WTC11 (cell line): ENCODE data around the gene ANO1. TPM values are rescaled to one million over a fixed set of nuclear protein-coding genes. Genes with fewer than 3 reads are reported as not detected.

Experiments used
- ATAC-seq: fragments of 200-7000 bp; cut with Tn5 transposase; 2 replicates; pipeline ENCODE4 v1.10.0; 2021; ENCODE audit warnings: mild to moderate bottlenecking, moderate library complexity
- CTCF ChIA-PET: fragments of 300-600 bp; sonication (Branson Sonifier 250); formaldehyde crosslinking; loops from one replicate; lab custom pipeline; 2021; ENCODE audit warnings: antibody characterized with exemption; lab: Charles Lee
- POLR2A ChIA-PET: fragments of 350-600 bp; sonication (Branson Sonifier 250); formaldehyde crosslinking; loops from one replicate; lab custom pipeline; 2021; ENCODE audit warnings: antibody characterized with exemption; lab: Charles Lee
- DNase-seq: peaks from one replicate; pipeline ENCODE4 v3.0.0; 2021; ENCODE audit warnings: low spot score
- H3K27ac Mint-ChIP-seq: 2 replicates; pipeline ENCODE4 v1.8.0; 2021; ENCODE audit warnings: mixed read lengths
- H3K27me3 Mint-ChIP-seq: 2 replicates; pipeline ENCODE4 v1.8.0; 2021; ENCODE audit warnings: low read depth, mild to moderate bottlenecking, moderate library complexity, mixed read lengths
- H3K36me3 Mint-ChIP-seq: 2 replicates; pipeline ENCODE4 v1.8.0; 2021; ENCODE audit warnings: mixed read lengths
- H3K4me1 Mint-ChIP-seq: 2 replicates; pipeline ENCODE4 v1.8.0; 2022; ENCODE audit warnings: mixed read lengths
- H3K4me3 Mint-ChIP-seq: 2 replicates; pipeline ENCODE4 v1.8.0; 2021; ENCODE audit warnings: mild to moderate bottlenecking, moderate library complexity, mixed read lengths
- H3K9me3 Mint-ChIP-seq: 2 replicates; pipeline ENCODE4 v1.8.0; 2021; ENCODE audit warnings: mixed read lengths
- AR ChIP-seq: fragments of 250-450 bp; sonication (Bioruptor Pico); IDR thresholded peaks from 2 replicates; pipeline ENCODE4 v1.9.0; 2021; ENCODE audit warnings: mild to moderate bottlenecking
- ARID4B ChIP-seq: sonication (generic); formaldehyde crosslinking; IDR thresholded peaks from 2 replicates; pipeline ENCODE4 v1.8.0; 2023; ENCODE audit warnings: missing genetic modification reagents, mild to moderate bottlenecking, borderline replicate concordance
- ATF1 ChIP-seq: sonication (generic); formaldehyde crosslinking; IDR thresholded peaks from 2 replicates; pipeline ENCODE4 v1.8.1; 2023; ENCODE audit warnings: mild to moderate bottlenecking, moderate library complexity, missing genetic modification reagents
- CBFB ChIP-seq: sonication (generic); formaldehyde crosslinking; IDR thresholded peaks from 2 replicates; pipeline ENCODE4 v1.8.1; 2022; ENCODE audit warnings: mild to moderate bottlenecking, low read depth, missing genetic modification reagents
- ELF4 ChIP-seq: sonication (generic); formaldehyde crosslinking; IDR thresholded peaks from 2 replicates; pipeline ENCODE4 v1.8.1; 2022; ENCODE audit warnings: low read depth, mild to moderate bottlenecking, moderate library complexity, missing genetic modification reagents
- EMX1 ChIP-seq: fragments of 250-450 bp; sonication (Bioruptor Pico); IDR thresholded peaks from 2 replicates; pipeline ENCODE4 v1.8.0; 2021; ENCODE audit warnings: mild to moderate bottlenecking
- ESRRA ChIP-seq: sonication (generic); formaldehyde crosslinking; IDR thresholded peaks from 2 replicates; pipeline ENCODE4 v1.8.1; 2022; ENCODE audit warnings: mild to moderate bottlenecking, missing genetic modification reagents, borderline replicate concordance
- FOXJ3 ChIP-seq: sonication (generic); formaldehyde crosslinking; IDR thresholded peaks from 2 replicates; pipeline ENCODE4 v1.9.0; 2021; ENCODE audit warnings: missing genetic modification reagents, mild to moderate bottlenecking, borderline replicate concordance
- GABPB1 ChIP-seq: sonication (generic); formaldehyde crosslinking; IDR thresholded peaks from 2 replicates; pipeline ENCODE4 v1.8.1; 2023; ENCODE audit warnings: mild to moderate bottlenecking, missing genetic modification reagents
- GTF2I ChIP-seq: fragments of 250-450 bp; sonication (Bioruptor Pico); conservative IDR thresholded peaks from 2 replicates; pipeline ENCODE4 v1.4.0; 2021; ENCODE audit warnings: mild to moderate bottlenecking
- JUN ChIP-seq: sonication (generic); formaldehyde crosslinking; IDR thresholded peaks from 2 replicates; pipeline ENCODE4 v1.8.0; 2023; ENCODE audit warnings: mild to moderate bottlenecking, missing genetic modification reagents
- PRRX2 ChIP-seq: fragments of 250-450 bp; sonication (Bioruptor Pico); IDR thresholded peaks from 2 replicates; pipeline ENCODE4 v1.8.0; 2021; ENCODE audit warnings: mild to moderate bottlenecking
- SOX15 ChIP-seq: fragments of 250-450 bp; sonication (Bioruptor Pico); IDR thresholded peaks from 2 replicates; pipeline ENCODE4 v1.9.0; 2021; ENCODE audit warnings: mild to moderate bottlenecking
- TCF7 ChIP-seq: sonication (generic); formaldehyde crosslinking; IDR thresholded peaks from 2 replicates; pipeline ENCODE4 v1.8.0; 2022; ENCODE audit warnings: mild to moderate bottlenecking, low read depth, missing genetic modification reagents, moderate library complexity
- USF1 ChIP-seq: sonication (generic); formaldehyde crosslinking; IDR thresholded peaks from 2 replicates; pipeline ENCODE4 v1.8.0; 2022; ENCODE audit warnings: mild to moderate bottlenecking, missing genetic modification reagents
- USF2 ChIP-seq: sonication (generic); formaldehyde crosslinking; IDR thresholded peaks from 2 replicates; pipeline ENCODE4 v1.8.1; 2023; ENCODE audit warnings: mild to moderate bottlenecking, missing genetic modification reagents, moderate library complexity
- ZNF263 ChIP-seq: sonication (generic); formaldehyde crosslinking; IDR thresholded peaks from 2 replicates; pipeline ENCODE4 v1.8.1; 2022; ENCODE audit warnings: low read depth, mild to moderate bottlenecking, moderate library complexity, missing genetic modification reagents
- ZNF512 ChIP-seq: sonication (generic); formaldehyde crosslinking; IDR thresholded peaks from 2 replicates; pipeline ENCODE4 v1.8.1; 2022; ENCODE audit warnings: missing genetic modification reagents, borderline replicate concordance
- total RNA-seq: library from RNA; stranded (reverse); gene quantifications from 3 replicates; pipeline ENCODE4 v1.2.3, GENCODE V29; 2021

Gene ANO1
- total RNA-seq, 1 experiment from 2014 or later: 4.1 TPM

- no peak overlapping the region for H3K4me3 Mint-ChIP-seq
- no peak overlapping the region for H3K27ac Mint-ChIP-seq
- peaks cover 5% of the 10 kb centered on the region; the same call in 1 of the 2 replicates for H3K36me3 Mint-ChIP-seq
- DNase-seq: no peak
- CTCF ChIA-PET: interaction anchor here (0.9 to 2.3 kb wide), 3 partner anchors 77 to 142 kb away, joined by 4 to 9 read pairs (median 4); no protein-coding TSS in a partner anchor
- peaks cover 26% of the 10 kb centered on the region for H3K9me3 Mint-ChIP-seq
- no peak for ATAC-seq
- H3K27me3 Mint-ChIP-seq: no peaks in the 10 kb centered on the region; the same call in 1 of the 2 replicates
- TF ChIP-seq EMX1 (CRISPR knock-in tag) (no peak), AR (CRISPR knock-in tag) (no peak), ZNF512 (CRISPR knock-in tag) (no peak), TCF7 (CRISPR knock-in tag) (no peak), JUN (CRISPR knock-in tag) (no peak), FOXJ3 (CRISPR knock-in tag) (no peak), SOX15 (CRISPR knock-in tag) (no peak)
- POLR2A ChIA-PET: no interaction called here
- H3K4me1 Mint-ChIP-seq: peaks cover 14% of the 10 kb centered on the region
Measured at GRCh38 chr11:70060611-70061293, 17.4 kb upstream of the ANO1 start.

GRCh38 chr11:70061734-70062133, 16.4 kb upstream of the ANO1 start:
- H3K27ac Mint-ChIP-seq: no peak overlapping the region
- H3K4me3 Mint-ChIP-seq: no peak overlapping the region
- peaks cover 18% of the 10 kb centered on the region for H3K9me3 Mint-ChIP-seq
- H3K27me3 Mint-ChIP-seq: no peaks in the 10 kb centered on the region; the same call in 1 of the 2 replicates
- ATAC-seq: no peak
- DNase-seq: no peak
- H3K36me3 Mint-ChIP-seq: peaks cover 5% of the 10 kb centered on the region; the same call in 1 of the 2 replicates
- TF ChIP-seq CBFB (CRISPR knock-in tag): no peak
- TF ChIP-seq TCF7 (CRISPR knock-in tag): no peak
- no peak for TF ChIP-seq PRRX2
- no peak for TF ChIP-seq GABPB1 (CRISPR knock-in tag)
- TF ChIP-seq USF2 (CRISPR knock-in tag): no peak
- TF ChIP-seq GTF2I: no peak
- TF ChIP-seq ATF1: no peak
- no peak for TF ChIP-seq ZNF263 (CRISPR knock-in tag)
- no peak for TF ChIP-seq ARID4B (CRISPR knock-in tag)
- TF ChIP-seq ELF4 (CRISPR knock-in tag): no peak
- no peak for TF ChIP-seq USF1 (CRISPR knock-in tag)
- TF ChIP-seq AR (CRISPR knock-in tag): no peak
- no peak for TF ChIP-seq ESRRA (CRISPR knock-in tag)
- TF ChIP-seq SOX15 (CRISPR knock-in tag): no peak
- peaks cover 16% of the 10 kb centered on the region for H3K4me1 Mint-ChIP-seq
- ChIA-PET CTCF (interaction anchor here (0.6 to 1.4 kb wide), 4 partner anchors 12 to 135 kb away, joined by 3 to 4 read pairs (median 4); no protein-coding TSS in a partner anchor), POLR2A (no interaction called here)
